ENCODE data around the gene ZP3.
"Not testable (repeated sequence)": the region's sequence is repeated elsewhere in the genome, so short reads cannot be mapped to it uniquely, and the experiment has no call there.

The ZP3 gene

GRCh38 chr7:76424413-76425111, at the start of gene ZP3:
Gene ZP3, plus strand, starts transcription at chr7:76424950. Its CDS starts 15 bp downstream, at chr7:76424965.
- no peak for DNase-seq (ENCODE audit: low spot score)

DNA sequence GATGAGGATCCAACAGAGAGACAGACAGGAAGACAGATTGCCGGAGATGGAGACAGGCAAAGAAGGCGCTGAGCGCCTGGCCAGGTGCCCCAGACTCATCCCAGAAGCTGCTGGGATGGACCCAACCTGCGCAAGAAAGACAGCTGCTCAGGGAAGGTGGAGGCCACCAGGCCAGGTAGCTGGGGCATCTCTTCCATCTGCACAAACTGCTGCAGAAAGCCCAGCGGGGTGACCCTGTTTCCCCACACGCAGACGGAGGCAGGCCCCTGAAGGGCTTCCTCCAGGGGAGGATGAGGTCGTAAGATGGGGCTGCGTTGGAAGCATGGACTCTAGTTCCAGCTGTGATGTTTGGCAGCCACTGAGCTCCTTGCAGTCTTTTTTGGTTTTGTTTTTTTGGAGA, 49.5 kb upstream of the ZP3 start:
- DNase-seq (ENCODE audit: low spot score), result no peak

- DNase-seq (ENCODE audit: low spot score), result no peak
Observed at GRCh38 chr7:76377186-76377918, 47.4 kb upstream of the ZP3 start.

DNA sequence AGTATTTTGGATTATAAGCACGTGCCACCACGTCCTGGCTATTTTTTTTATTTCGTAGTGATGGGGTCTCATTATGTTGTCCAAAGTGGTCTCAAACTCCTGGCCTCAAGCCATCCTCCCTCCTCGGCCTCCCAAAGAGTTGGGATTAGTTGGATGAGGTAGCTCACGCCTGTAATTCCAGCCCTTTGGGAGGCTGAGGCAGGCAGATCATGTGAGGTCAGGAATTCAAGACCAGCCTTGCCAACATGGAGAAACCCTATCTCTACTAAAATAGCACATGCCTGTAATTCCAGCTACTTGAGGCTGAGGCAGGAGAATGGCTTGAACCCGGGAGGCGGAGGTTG, 44.2 kb upstream of the ZP3 start:
- no peak for DNase-seq (ENCODE audit: low spot score)

GRCh38 chr7:76381814-76382213, 42.9 kb upstream of the ZP3 start:
- no peak for DNase-seq (ENCODE audit: low spot score)

GRCh38 chr7:76383089-76383944, 41.4 kb upstream of the ZP3 start:
- no peak for DNase-seq (ENCODE audit: low spot score)

DNA sequence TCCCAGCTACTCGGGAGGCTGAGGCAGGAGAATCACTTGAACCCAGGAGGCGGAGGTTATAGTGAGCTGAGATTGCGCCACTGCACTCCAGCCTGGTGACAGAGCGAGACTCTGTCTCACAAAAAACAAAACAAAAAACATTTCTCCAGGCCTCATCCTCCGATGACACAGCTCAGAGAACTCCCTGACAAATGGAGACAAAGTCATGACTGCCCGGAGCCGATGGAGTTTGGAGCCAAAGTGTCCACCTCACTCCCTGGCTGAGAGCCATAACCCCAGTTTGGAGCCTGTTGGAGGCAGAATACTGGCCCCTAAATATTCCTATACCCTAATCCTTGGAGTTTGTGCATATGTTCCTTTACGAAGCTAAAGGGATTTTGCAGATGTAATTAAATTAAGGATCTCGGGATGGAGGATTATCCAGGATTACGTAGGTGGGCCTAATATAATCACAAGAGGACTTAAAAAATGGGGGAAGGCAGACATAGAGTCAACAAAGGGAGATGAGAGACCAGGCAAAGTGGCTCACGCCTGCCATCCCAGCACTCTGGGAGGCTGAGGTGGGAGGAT, 38.0 kb upstream of the ZP3 start:
- DNase-seq (ENCODE audit: low spot score), result no peak

DNA sequence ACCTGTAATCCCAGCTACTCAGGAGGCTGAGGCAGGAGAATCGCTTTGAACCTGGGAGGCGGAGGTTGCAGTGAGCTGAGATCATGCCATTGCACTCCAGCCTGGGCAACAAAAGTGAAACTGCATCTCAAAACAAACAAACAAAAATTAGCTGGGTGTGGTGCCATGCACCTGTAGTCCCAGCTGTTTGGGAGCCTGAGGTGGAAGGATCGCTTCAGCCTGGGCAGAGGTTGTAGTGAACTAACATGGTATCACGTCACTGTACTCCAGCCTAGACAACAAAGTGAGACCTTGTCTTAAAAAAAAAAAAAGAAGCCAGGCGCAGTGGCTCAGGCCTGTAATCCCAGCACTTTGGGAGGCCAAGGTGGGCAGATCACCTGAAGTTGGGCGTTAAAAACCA, 37.0 kb upstream of the ZP3 start:
- not testable (repeated sequence) for DNase-seq (ENCODE audit: low spot score)

GRCh38 chr7:76390092-76390491, 34.7 kb upstream of the ZP3 start:
- DNase-seq (ENCODE audit: low spot score), result no peak

GRCh38 chr7:76392531-76393115, 32.1 kb upstream of the ZP3 start:
- no peak for DNase-seq (ENCODE audit: low spot score)

- DNase-seq (ENCODE audit: low spot score), result peak; percentile 91
Observed at GRCh38 chr7:76393116-76394031, 31.4 kb upstream of the ZP3 start.

- DNase-seq (ENCODE audit: low spot score), result no peak
Observed at GRCh38 chr7:76394957-76395356, 29.8 kb upstream of the ZP3 start.

DNA sequence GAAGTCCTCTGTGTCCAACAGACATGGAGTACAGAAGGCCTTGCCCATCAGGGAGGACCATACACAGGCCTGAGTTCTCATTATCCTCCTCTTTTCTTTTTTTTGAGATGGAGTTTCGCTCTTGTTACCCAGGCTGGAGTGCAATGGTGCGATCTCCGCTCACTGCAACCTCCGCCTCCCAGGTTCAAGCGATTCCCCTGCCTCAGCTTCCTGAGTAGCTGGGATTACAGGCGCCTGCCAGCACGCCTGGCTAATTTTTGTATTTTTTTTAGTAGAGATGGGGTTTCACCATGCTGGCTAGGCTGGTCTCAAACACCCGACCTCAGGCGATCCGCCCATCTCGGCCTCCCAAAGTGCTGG, 29.2 kb upstream of the ZP3 start:
- not testable (repeated sequence) for DNase-seq (ENCODE audit: low spot score)

DNA sequence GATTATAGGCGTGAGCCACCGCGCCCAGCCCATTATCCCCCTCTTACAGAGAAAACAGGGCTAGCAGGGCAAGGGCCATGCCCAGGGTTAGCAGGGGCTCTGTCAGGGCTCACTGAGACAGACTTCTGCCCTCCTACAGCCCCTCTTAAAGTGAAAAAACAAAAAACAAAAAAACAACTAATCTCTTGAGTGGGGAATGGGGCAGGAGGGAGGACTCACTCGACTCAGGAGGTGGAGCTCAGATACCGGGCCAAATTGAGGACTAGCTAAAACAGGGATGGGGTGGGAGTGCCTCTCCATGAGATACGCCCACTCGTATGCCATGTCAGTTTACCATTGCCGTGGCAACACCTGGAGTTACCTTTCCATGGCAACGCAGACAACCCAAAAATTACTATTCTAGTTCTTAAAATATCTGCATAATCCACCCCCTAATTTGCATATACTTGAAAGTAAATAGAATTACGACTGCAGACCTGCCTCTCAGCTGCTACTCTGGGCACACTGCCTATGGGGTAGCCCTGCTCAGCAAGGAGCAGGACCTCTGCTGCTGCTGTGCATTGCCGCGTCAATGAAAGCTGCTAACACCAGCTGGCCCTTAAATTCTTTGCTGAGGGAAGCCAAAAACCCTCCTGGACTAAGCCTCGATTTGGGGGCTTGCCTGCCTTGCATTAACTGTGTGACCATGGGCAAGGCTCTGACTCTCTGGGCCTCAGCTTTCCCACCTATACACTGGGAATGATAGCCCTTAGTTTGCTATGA, 28.6 kb upstream of the ZP3 start:
- DNase-seq (ENCODE audit: low spot score), result no peak

GRCh38 chr7:76396864-76397263, 27.9 kb upstream of the ZP3 start:
- DNase-seq (ENCODE audit: low spot score), result no peak

DNA sequence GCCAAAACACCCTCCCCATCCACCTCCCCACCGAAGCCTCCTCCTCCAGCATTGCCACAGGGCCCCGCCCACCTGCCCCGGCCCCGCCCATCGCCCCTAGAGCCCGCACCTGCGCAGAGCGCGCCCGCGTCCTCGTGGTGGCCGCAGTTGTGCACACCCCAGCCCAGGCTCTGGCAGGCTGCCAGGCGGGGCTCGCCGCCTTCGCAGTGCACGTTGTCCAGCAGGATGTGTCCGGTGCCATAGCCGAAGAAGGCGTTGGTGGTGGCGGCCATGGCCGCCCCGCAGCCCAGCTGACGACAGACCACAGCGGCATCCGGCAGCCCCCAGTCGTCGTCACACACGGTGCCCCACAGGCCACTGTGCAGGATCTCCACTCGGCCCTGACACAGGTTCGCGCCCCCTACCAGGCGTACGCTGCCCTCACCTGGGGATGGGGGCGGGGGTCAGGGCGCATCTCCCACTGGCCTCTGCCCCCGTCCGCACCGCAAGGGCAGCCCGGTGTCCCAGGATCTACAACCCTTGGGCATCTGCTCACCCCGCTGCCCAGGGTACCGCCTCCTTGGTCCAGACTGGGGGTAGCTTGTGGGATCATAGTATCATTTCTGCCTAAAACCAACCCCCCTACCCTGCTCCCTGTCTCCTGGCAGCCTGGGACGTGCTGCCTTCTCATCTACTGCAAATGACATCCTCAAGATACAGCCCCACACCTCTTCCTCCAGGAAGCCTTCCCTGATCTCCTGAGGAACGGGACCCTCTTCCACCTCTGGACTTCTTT, 27.2 kb upstream of the ZP3 start:
- peak; percentile 86 for DNase-seq (ENCODE audit: low spot score)

DNA sequence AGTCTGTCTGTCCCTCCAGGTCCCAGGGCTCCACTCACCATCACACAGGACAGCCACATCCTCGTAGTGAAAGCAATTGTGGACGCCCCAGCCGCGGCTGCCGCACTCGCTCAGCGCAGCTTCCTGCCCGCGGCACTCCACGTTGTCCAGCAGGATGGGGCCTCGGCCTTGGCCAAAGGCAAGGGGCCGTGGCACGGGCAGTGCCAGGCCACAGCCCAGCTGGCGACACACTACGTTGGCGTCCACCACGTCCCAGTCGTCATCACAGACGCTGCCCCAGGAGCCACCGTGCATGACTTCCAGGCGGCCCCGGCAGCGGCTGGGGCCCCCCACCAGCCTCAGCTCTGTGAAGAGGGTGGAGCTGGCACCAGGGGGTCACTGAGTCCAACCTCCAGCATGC, 24.5 kb upstream of the ZP3 start:
- DNase-seq (ENCODE audit: low spot score), result no peak

- DNase-seq (ENCODE audit: low spot score), result not testable (repeated sequence)
Observed at GRCh38 chr7:76403097-76403496, 21.7 kb upstream of the ZP3 start.

GRCh38 chr7:76403780-76404494, 20.8 kb upstream of the ZP3 start:
- no peak for DNase-seq (ENCODE audit: low spot score)
